Right renal pelvis (tissue), 4 donors: Measurements from ENCODE around the gene NDUFAF7. TPM values are rescaled to one million over a fixed set of nuclear protein-coding genes. Genes with fewer than 3 reads are reported as not detected.
A peak's percentile ranks its signal among the peaks of the same experiment; 100 is the strongest.
"Not testable (repeated sequence)": the region's sequence is repeated elsewhere in the genome, so short reads cannot be mapped to it uniquely, and the experiment has no call there.

Source experiments
- DNase-seq, 4 donors: peaks; one replicate each; pipeline ENCODE4 v3.0.0-alpha.2; 2013; ENCODE audit warnings: low read depth in 4 of 4, low spot score in 3 of 4, missing footprints in 1 of 4
- polyA plus RNA-seq, 4 donors: library from polyadenylated mRNA; unstranded; fragments of 120-200 nt; gene quantifications; one replicate each; pipeline ENCODE4 v1.2.1, GENCODE V29; 2013; ENCODE audit not compliant: insufficient read length in 4 of 4

Gene NDUFAF7, protein sequence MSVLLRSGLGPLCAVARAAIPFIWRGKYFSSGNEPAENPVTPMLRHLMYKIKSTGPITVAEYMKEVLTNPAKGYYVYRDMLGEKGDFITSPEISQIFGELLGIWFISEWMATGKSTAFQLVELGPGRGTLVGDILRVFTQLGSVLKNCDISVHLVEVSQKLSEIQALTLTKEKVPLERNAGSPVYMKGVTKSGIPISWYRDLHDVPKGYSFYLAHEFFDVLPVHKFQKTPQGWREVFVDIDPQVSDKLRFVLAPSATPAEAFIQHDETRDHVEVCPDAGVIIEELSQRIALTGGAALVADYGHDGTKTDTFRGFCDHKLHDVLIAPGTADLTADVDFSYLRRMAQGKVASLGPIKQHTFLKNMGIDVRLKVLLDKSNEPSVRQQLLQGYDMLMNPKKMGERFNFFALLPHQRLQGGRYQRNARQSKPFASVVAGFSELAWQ
- polyA plus RNA-seq, result 10 to 100 TPM; 20.8 to 27.7 (median 22.7) TPM

DNA sequence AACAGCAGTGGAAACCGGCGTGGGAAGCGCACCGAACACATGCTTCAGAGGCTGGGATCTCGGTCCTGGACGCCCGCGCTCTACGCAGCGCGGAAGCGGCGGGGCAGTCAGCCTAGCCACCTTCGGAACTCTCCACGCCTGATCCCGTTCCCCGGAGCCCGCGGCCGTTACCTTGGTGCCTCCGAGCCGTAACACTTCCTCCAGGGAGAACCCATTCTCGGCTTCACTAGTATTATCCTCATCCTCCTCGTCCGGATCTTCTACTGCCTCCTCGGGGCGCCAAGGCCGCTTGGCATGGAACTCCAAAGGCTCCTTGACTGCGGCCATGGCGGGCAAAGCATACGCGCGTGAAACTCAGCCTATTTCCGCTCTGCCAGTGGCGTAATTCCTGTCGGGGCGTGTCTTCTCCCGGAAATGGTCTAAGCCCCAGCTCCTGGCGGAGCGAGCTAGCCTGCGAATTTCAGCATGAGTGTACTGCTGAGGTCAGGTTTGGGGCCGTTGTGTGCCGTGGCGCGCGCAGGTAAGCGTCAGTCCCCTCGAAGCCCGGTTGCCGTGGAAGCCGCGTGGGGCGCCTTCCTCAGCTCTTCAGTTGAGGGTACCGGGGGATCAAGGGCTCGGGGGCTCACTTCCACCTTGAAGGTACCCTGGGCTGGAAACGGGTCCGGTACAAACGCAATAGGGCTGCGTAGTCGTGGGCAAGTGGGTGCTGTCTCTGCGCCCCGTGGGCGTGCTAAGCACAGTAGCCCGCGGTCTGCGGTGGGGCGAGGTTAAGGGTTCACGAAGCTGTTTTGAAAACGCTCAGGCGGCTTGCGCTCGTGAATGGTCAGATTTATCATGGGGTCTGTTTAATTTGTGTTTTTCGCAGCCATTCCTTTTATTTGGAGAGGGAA lies at the start of gene NDUFAF7, which contains the start of gene CEBPZ:
Gene NDUFAF7, plus strand, starts transcription at position 418 of the 890 bp plus-strand sequence. Its CDS starts 48 bp downstream, at position 466.
Gene CEBPZ, minus strand, starts transcription at position 356 of the 890 bp plus-strand sequence. Its CDS starts 29 bp downstream, at position 327.
- peak; percentile 79 to 88 (median 86) for DNase-seq

DNA sequence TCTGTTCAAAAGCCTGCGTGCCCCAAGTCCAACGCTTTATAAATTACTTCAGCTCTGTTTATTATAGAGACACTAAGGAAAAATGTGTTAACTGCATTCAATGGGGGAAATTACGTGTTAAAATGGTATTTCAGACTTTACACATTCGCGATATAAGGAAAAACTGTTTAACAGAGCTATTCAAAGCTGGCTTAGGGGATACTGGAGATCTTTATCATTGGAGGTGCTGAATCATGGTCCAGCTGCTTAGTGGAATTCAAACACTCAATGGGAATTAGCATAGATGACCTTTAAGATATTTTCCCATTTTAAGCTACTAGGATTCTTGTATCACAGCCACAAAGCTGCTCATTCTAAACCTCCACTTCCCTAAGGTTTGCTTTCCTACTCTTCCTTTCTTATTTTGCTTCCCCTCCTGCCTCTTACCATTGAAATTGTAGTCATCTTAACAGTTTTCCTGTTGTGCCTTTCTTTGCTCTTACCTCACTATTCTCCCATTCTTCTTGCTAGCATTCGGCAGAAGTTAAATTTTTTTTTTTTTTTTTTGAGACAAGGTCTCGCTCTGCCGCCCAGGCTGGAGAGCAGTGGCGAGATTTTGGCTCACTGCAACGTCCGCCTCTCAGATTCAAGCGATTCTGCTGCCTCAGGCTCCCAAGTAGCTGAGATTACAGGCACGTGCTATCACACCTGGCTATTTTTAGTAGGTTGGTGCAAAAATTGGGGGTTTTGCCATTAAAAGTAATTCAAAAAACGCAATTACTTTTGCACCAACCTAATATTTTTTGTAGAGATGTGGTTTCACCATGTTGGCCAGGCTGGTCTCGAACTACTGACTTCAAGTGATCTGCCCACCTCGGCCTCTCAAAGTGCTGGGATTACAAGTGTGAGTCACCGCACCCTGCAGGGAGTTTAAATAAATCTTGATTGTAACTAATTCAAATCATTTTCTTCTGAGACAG lies 49.5 kb upstream of the NDUFAF7 start:
- no peak for DNase-seq

DNA sequence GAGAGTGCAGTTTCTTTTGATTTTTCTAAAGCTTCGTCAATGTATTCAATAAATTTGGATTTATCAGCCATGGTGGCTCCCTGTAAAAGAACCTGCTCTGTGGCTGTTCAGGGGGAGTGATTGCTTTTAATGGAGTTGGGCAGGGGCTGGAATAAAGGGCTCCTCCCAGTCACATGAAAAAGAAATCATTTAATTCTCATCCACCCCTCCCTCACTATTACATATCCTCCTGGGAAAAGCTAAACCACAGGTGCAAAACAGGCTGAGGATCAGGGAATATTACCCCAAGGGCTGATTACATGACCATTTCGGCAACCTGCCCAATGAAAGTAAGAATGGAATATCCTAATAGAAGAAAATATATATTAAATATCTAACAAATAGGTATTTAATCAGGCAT lies 42.9 kb upstream of the NDUFAF7 start, which contains the start of gene SULT6B1:
Gene SULT6B1, minus strand, starts transcription at position 101 of the 400 bp plus-strand sequence. Its CDS starts 30 bp downstream, at position 71.
- no peak for DNase-seq

DNA sequence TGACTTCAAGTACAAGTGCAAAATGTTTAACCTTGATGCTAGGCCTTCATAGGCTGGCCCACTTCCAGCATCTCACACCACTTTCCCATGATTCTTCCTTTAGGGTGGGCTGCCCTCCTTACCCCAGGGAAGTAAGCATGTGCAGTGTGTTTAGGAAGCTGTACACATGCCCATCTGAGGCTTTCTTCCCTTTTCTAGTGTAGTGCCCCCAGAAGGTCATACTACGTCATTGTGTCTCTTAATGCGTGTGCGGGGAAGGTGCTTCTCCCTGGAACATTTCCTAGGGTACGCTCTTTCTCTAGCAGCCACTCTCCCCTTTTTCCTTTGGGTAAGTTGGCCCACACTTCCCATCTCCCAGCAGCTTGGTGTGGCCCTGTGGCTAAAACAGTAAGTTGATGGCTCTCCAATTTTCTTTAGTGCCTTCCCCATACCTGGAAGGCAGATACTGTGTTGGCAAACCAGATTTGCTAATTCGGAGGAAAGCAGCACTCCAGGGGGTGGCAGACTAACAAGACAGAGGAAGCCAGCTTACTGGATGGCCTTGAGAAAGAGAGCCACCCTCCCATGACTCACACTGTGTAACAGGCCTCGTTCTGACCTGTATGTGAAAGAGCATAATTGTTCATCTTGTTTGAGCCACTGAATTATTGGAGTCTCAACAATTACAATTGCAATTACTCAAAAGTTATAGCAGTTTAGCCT lies 41.9 kb upstream of the NDUFAF7 start:
- DNase-seq, result no peak

DNA sequence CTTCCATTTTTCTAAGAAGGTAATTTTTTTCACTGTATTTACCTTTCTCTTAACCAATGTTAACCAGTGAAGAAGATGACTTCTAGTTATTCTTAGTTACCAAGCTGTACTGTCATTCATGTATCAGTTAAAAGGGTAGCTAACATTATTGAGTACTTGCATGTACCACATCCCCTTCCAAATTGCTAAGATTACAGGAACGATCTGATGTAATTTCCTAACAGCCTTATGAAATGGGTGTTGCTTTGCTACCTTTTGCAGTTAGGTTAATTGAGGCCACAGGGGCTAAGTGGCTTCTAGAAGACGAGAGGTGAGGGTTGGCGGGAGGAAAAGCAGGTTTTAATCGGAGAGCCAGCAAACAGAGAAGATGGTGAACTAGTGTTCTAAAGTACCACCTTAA lies 41.2 kb upstream of the NDUFAF7 start:
- DNase-seq, result no peak

DNA sequence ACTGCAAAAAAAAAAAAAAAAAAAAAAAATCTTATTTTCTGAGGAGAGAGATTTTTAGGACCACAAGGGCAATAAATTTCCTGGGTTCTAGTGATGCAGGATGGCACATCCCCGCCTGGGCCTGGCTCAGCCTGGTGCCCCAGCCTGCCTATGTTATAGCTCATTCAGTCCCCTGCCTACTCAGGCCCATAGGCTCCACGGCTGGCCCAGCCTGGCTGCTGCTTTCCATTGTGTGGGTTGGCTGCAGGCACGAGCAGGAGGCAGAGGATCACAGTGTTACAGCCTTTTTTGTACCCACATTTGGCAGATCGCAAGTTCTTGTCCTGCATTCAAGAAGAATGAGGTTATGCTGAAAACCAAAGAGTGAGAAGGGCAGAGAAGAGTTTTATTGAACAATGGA lies 40.2 kb upstream of the NDUFAF7 start:
- DNase-seq, result no peak

DNA sequence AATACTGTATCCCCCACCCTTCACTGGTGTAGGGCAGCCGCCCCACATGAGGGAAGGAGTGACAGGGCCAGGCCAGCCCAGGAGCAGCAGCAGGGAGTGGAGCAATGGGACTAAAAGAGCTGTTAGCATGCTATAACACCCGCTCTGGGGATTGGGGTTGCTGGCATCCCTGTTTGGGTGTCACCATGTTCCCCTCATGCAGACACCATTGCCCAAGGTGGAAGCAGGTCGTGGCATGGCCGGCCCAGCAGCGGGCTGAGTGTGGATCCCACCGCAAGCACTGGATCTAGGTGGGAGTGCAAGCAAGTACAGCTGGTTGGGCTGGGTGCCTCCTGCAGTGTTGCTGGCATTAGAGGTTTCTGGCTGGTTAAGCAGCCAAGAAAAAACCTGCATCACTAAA lies 39.7 kb upstream of the NDUFAF7 start:
- no peak for DNase-seq

DNA sequence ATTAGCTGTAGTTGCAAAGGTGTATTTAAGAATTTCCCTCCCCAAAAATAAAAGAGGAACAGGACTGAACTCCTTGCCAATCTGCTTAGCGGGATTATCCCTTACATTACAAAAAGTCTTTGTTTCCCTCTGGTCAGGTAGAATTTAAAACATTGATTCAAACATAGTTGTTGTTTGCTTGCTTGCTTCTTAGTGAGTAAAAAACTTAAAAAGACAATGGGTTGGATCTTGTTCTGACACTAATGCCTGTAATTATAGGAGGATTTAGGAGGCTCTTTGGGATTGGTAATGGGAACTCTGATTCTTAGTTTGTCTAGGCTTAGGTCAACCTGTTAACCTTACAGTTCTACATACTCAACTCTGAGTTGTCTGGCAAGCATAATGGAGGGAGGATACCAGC lies 38.9 kb upstream of the NDUFAF7 start:
- DNase-seq, result no peak

DNA sequence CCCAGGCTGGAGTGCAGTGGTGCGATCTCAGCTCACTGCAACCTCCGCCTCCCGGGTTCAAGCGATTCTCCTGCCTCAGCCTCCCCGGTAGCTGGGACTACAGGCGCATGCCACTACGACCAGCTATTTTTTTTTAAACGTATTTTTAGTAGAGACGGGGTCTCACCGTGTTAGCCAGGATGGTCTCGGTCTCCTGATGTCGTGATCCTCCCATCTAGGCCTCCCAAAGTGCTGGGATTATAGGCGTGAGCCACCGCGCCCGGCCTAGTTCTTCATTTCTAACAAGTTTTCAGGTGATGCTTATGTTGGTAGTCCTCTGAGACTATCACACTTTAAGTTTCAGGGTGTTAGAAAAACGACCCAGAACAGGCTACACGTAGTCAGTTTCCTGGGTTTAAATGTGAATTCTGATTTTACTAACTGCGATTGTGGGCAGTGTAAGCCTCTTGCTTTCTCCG lies 35.6 kb upstream of the NDUFAF7 start:
- DNase-seq, result not testable (repeated sequence)

DNA sequence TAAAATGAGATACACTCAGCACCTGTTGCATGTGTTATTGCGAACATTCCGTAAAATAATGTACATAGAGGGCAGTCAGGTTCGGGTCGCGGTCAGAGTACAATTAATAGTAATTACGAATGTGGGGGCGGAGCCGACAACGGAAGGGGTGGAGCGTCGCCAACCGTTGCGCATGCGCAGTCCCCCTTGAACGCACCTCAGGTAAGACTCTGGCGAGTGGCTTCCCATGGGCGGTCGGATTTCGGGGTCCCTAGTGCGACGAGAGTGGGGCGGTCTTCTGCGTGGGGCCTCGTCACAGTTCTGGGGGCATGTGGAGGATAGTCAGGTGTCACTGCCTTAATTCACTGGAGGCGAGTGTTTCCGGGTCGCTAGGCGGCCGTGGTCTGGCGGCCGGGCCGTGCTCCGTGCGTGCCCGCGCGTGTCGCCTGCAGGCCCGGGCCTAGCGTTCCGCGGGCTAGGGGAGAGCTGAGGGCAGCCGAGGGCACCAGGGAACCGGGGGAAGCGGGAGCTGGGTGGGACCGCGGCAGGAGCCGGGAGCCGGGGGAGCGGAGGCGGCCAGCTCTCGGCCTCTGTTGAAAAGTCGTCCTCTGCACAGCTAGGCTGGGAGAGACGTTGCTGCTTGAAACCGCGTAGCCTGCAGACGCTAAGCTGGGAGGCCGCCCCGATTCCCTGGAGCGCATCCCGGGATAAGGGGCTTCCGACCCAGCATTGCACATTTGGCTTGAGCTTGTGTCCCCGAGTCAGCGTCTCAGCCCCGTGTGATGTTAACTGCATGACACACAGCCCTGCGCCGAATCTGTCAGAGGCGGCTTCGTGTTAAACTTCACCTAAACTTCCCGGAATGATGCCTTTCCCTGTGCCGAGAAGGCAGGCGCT lies 34.9 kb upstream of the NDUFAF7 start, which contains the start of gene CEBPZOS:
Gene CEBPZOS, plus strand, starts transcription at position 177 of the 876 bp plus-strand sequence. CDS start 3,209 bp downstream, outside the sequence.
- peak; percentile 72 to 87 (median 76) for DNase-seq

DNA sequence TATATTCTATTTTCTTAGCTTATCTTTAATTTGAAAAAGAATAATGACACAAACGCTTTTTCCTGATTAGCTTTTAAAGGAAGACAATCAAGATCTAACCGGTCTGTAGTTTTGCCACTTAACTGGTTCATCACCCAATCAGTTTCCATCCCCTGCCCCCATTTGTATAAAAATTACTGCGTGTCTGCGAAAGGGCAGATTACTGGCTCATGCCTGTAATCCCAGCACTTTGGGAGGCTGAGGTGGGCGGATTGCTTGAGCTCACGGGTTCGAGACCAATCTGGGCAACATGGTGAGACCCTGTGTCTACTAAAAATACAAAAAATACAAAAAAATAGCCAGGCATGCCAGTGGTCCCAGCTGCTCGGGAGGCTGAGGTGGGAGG lies 32.8 kb upstream of the NDUFAF7 start:
- no peak for DNase-seq

DNA sequence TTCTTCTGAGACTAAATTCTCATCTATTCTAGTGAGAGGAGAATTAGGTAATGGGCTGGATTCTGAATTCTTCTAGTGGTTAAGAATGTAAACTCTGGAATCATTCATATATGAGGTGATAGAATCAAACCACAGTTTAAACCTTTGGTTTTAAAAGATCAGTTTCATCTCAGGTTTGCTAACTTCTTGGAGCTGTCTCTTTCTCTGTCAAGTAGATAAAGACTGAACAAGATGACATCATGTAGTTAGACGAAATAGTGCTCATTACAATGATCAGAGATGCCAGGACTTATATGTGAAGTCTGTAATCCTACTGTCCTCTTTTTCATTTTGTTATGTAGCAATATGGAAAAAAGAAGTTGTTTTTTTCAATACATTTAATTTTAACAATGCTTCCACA lies 30.2 kb upstream of the NDUFAF7 start:
- DNase-seq, result no peak

DNA sequence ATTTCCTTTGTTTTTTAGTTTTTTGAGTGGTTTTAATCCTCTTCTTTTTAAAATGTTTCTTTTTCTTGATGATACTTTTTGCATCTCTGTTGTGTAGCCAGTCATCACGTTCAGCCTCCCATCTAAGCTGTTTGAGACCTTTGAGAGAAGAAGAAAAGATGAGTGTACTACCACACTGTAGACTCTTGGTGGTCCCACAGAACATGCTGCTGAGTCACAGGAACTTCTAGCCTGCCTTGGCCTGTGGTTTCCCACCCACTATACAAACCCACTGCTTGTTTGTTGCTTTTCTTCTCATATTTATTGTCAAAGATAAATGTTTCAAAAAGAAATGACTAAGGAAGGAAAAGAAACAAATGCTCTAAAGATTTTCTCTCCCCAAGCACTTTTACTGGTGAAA lies 29.7 kb upstream of the NDUFAF7 start:
- DNase-seq, result no peak

DNA sequence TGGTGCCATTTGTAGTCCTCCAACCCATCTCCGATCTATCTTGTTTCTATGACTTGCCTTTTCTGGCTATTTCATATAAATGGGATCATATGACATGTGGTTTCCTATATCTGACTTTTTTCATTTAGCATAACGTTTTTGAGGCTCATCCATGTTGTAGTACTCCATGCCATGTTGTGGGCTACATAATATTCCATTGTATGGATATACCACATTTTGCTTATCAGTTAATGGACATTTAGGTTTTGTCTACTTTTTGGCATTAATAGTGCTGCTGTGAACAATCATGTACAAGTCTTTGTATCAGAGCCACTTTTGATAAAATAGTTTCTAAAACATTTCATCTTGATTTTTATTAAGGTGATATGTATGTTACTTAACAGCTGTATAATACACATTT lies 27.8 kb upstream of the NDUFAF7 start:
- no peak for DNase-seq

DNA sequence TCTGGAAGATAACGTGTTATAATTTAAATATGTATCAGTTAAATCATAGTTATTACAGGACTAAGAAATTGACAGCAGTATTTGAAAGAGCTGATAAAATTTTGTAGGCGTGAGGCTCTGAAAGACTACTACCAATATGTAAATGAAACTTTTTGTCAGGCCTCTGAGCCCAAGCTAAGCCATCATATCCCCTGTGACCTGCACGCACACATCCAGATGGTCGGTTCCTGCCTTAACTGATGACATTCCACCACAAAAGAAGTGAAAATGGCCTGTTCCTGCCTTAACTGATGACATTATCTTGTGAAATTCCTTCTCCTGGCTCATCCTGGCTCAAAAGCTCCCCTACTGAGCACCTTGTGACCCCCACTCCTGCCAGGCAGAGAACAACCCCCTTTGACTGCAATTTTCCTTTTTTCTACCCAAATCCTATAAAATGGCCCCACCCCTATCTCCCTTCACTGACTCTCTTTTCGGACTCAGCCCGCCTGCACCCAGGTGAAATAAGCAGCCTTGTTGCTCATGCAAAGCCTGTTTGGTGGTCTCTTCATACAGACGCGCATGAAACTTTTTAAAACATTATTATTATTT lies 26.3 kb upstream of the NDUFAF7 start:
- not testable (repeated sequence) for DNase-seq

DNA sequence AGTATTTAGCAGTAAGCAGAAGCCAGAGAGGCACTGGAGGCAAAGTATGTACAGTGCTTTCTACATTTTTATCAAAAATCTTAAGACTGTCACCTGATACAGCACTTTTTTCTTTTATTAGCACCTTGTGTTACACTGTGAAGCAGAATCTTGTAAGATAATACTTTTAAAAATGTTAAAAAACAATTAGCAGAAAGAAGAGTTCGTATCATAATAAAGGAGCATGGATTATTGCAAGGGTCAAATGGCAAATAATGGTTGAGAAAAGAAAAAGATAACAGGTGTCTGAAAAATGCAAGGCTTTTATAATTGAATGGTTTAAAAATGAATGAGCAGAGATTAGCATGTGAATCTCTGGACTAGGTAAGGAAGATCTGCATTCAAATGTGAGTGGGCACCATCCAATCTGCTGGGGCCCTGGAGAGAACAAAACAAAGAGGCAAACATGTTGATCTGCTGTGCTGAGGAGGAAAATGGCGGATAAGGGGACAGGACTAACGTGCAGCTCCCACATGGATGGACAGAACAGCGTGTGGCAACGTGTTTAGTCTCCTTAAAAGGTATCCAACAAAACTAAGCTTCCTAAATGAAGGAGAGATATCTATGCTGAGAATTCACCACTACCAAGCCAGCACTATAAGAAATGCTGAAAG lies 25.6 kb upstream of the NDUFAF7 start:
- no peak for DNase-seq

DNA sequence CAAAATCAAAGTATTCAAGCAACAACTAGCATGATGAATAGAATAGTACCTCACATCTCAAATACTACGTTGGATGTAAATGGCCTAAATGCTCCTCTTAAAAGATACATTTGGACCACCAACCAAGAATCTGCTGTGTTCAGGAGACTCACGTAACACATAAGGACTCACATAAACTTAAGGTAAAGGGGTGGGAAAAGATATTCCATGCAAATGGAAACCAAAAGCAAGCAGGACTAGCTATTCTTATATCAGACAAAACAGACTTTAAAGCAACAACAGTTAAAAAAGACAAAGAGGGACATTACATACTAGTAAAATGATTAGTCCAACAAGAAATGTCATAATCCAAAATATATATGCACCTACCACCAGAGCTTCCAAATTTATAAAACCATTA lies 24.7 kb upstream of the NDUFAF7 start:
- DNase-seq, result not testable (repeated sequence)
